Fibroblast of mammary gland (primary cell): ENCODE measurements around the gene CABS1.

Experiments used
- DNase-seq: peaks from one replicate; pipeline ENCODE4 v3.0.0-alpha.2; 2010; ENCODE audit warnings: low read depth
- H3K4me3 ChIP-seq: 2 replicates; pipeline ENCODE4 v1.5.1; 2011; ENCODE audit warnings: low read depth, mild to moderate bottlenecking, low read length, moderate library complexity; ENCODE audit not compliant: control insufficient read depth
- TF ChIP-seq, protein P1 (sequence below): conservative IDR thresholded peaks from 2 replicates; pipeline ENCODE4 v1.5.1; 2011; ENCODE audit warnings: low read depth, low read length, inconsistent platforms; ENCODE audit not compliant: control insufficient read depth, insufficient read depth

The CABS1 gene

DNA sequence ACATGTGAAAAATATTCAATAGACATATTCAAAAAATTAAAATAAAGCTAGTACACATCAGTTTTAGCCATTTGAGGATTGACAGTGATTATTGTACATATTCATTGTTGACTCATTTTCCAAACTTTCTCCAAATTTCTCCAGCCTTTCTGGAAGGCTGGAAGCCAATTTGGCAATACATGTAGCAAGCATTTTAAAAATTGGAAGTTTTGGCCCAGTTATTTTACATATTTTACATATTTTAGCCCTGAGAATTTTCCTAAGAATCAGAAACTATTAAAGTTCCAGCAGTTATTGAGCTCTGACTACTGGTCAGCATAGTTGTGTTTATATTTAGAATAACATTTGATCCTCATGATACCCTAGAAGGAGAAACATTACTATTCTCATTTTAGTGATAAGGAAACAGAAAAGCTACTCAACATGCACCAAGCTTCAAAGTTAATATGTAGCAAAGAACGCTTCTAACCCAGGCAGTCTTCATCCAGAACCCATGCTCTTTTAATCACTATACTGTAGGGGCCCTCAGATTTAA, 3.2 kb downstream of the CABS1 start:
- H3K4me3 ChIP-seq, result no peak overlapping the region
- DNase-seq, result no peak
- TF ChIP-seq, protein P1, sequence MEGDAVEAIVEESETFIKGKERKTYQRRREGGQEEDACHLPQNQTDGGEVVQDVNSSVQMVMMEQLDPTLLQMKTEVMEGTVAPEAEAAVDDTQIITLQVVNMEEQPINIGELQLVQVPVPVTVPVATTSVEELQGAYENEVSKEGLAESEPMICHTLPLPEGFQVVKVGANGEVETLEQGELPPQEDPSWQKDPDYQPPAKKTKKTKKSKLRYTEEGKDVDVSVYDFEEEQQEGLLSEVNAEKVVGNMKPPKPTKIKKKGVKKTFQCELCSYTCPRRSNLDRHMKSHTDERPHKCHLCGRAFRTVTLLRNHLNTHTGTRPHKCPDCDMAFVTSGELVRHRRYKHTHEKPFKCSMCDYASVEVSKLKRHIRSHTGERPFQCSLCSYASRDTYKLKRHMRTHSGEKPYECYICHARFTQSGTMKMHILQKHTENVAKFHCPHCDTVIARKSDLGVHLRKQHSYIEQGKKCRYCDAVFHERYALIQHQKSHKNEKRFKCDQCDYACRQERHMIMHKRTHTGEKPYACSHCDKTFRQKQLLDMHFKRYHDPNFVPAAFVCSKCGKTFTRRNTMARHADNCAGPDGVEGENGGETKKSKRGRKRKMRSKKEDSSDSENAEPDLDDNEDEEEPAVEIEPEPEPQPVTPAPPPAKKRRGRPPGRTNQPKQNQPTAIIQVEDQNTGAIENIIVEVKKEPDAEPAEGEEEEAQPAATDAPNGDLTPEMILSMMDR, result no peak

- TF ChIP-seq, protein P1, result no peak
- no peak overlapping the region for H3K4me3 ChIP-seq
- no peak for DNase-seq
These were observed 21.4 kb downstream of the CABS1 start for GRCh38 chr4:70356185-70356584.

GRCh38 chr4:70359115-70359661, 24.4 kb downstream of the CABS1 start:
- TF ChIP-seq, protein P1, result no peak

DNA sequence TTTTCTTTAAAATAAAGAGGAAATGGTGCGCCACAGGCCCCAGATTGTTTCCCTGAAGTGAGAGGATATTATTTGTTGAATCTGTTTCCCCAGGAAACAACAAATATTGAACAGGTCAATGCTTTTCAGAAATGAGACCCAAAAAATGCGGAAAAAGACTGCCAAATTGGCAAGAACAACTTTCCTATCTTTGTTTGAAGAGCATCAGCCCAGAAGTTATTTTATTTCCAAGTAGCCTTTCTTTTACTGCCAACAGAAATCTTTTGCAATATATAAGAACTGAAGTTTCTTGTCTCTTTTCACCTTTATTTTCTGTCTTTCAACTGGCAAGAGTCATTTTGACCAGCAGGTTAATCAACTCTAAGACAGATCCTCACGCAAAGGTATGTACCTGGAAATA, 25.7 kb downstream of the CABS1 start, which contains the start of gene SMR3A:
TSS of gene SMR3A (plus strand) at position 301 of the 400 bp plus-strand sequence. CDS start 1,356 bp downstream, outside the sequence.
- TF ChIP-seq, protein P1, result no peak
- H3K4me3 ChIP-seq, result no peak within 1 kb of the TSS
- DNase-seq, result no peak

More at GRCh38 chr4:70359115-70359661, 24.4 kb downstream of the CABS1 start:
- no peak for DNase-seq
- no peak overlapping the region for H3K4me3 ChIP-seq

- no peak for DNase-seq
- TF ChIP-seq, protein P1, result no peak
- H3K4me3 ChIP-seq, result no peak overlapping the region
These were observed 29.2 kb downstream of the CABS1 start for GRCh38 chr4:70364002-70364401.

DNA sequence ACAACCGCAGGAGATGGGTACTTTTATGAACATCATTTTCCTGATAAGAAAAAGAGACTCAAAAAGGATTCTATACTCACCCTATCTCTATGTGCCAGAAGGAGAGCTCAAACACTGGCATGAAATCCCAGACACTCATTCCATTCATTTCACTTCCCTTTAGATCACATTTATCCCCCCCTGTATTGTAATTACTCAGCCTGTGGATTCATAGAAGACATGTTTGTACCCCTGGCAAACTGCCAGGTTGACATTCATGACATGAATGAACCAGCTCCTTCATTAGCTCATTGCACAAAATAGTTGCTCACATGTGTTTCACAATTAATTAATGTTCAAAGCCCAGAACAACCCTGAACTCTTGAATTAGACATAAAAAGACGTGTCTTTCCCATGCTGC, 30.7 kb downstream of the CABS1 start:
- no peak for DNase-seq
- no peak overlapping the region for H3K4me3 ChIP-seq
- TF ChIP-seq, protein P1, result no peak

DNA sequence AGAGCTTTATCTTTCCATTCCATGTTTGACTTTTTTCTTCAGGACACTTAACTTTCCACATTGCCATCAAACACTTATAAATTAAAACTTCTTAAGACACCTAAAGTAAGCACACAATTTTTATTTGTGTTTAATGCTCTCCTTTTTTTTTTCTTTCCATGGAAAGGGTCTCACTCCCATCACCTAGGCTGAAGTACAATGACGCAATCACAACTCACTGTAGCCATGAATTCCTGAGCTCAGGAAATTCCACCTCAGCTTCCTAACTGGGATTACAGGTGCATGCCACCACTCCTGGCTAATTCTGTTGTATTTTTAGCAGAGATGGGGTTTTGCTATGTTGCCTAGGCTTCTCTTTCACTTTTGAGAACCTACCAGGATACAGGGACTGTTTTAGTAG, 33.0 kb downstream of the CABS1 start:
- no peak for DNase-seq
- TF ChIP-seq, protein P1, result no peak
- H3K4me3 ChIP-seq, result no peak overlapping the region
